Activated naive CD4-positive, alpha-beta T cell treated with anti-CD3 and anti-CD28 coated beads for 36 hours (primary cell): ENCODE data around the gene EML6. TPM values are rescaled to one million over a fixed set of nuclear protein-coding genes. Genes with fewer than 3 reads are reported as not detected.

Experiments used
- CTCF ChIA-PET: fragments of 350-600 bp; sonication (Branson Sonifier 250); formaldehyde crosslinking; loops from one replicate; lab custom pipeline; 2021; ENCODE audit warnings: antibody characterized with exemption; lab: Charles Lee
- DNase-seq: peaks from one replicate; pipeline ENCODE4 v3.0.0-alpha.2; 2020
- H3K27ac Mint-ChIP-seq: one replicate; pipeline ENCODE4 v1.8.0; 2021; ENCODE audit warnings: mild to moderate bottlenecking, mixed read lengths
- H3K27me3 Mint-ChIP-seq: one replicate; pipeline ENCODE4 v1.8.0; 2021; ENCODE audit warnings: low read depth, mixed read lengths
- H3K36me3 Mint-ChIP-seq: one replicate; pipeline ENCODE4 v1.8.0; 2021; ENCODE audit warnings: low read depth, mixed read lengths
- H3K4me1 Mint-ChIP-seq: one replicate; pipeline ENCODE4 v1.8.0; 2021; ENCODE audit warnings: low read depth, mixed read lengths
- H3K4me3 Mint-ChIP-seq: one replicate; pipeline ENCODE4 v1.8.0; 2021; ENCODE audit warnings: mild to moderate bottlenecking, moderate library complexity, mixed read lengths
- H3K9me3 Mint-ChIP-seq: one replicate; pipeline ENCODE4 v1.8.0; 2021; ENCODE audit warnings: mixed read lengths
- intact Hi-C: fragments of 100-400 bp; cut with micrococcal nuclease; formaldehyde crosslinking; loops from one replicate; pipeline ENCODE4 v1.15.1; 2023
- total RNA-seq, 2 experiments: library from RNA; stranded (reverse); gene quantifications; one replicate each; pipeline ENCODE4 v1.2.3, GENCODE V29; 2021

Gene EML6
- total RNA-seq, 2 experiments from 2014 or later = 0.38 to 0.49 TPM

GRCh38 chr2:54912893-54913292, 189.4 kb downstream of the EML6 start:
- Mint-ChIP-seq H3K4me3 (no peak overlapping the region), H3K4me1 (no peaks in the 10 kb centered on the region), H3K9me3 (no peaks in the 10 kb centered on the region), H3K36me3 (no peaks in the 10 kb centered on the region), H3K27me3 (no peaks in the 10 kb centered on the region), H3K27ac (no peak overlapping the region)
- intact Hi-C loops = no loop called here
- CTCF ChIA-PET = no interaction called here
- DNase-seq = no peak

- Mint-ChIP-seq H3K36me3 (no peaks in the 10 kb centered on the region), H3K27me3 (no peaks in the 10 kb centered on the region), H3K27ac (no peak overlapping the region), H3K4me1 (peaks cover 12% of the 10 kb centered on the region), H3K4me3 (no peak overlapping the region), H3K9me3 (no peaks in the 10 kb centered on the region)
- no peak for DNase-seq
- CTCF ChIA-PET = no interaction called here
- intact Hi-C loops = no loop called here
Observed at GRCh38 chr2:54914637-54915036, 191.2 kb downstream of the EML6 start.

GRCh38 chr2:54915101-54915500, 191.6 kb downstream of the EML6 start:
- Mint-ChIP-seq H3K36me3 (no peaks in the 10 kb centered on the region), H3K4me1 (peaks cover 12% of the 10 kb centered on the region), H3K27me3 (no peaks in the 10 kb centered on the region), H3K9me3 (no peaks in the 10 kb centered on the region), H3K27ac (no peak overlapping the region), H3K4me3 (no peak overlapping the region)
- intact Hi-C loops = no loop called here
- CTCF ChIA-PET = no interaction called here
- DNase-seq = no peak

GRCh38 chr2:54916637-54917036, 193.2 kb downstream of the EML6 start:
- Mint-ChIP-seq H3K9me3 (peaks cover 4% of the 10 kb centered on the region), H3K27ac (no peak overlapping the region), H3K27me3 (no peaks in the 10 kb centered on the region), H3K36me3 (no peaks in the 10 kb centered on the region), H3K4me3 (no peak overlapping the region), H3K4me1 (peaks cover 12% of the 10 kb centered on the region)
- intact Hi-C loops = no loop called here
- no peak for DNase-seq
- CTCF ChIA-PET = interaction anchor here (0.8 kb wide), 1 partner anchor 79 kb away, joined by 3 read pairs; no protein-coding TSS in a partner anchor

- DNase-seq = no peak
- H3K27ac Mint-ChIP-seq = no peak overlapping the region
- no peaks in the 10 kb centered on the region for H3K27me3 Mint-ChIP-seq
- peaks cover 12% of the 10 kb centered on the region for H3K4me1 Mint-ChIP-seq
- CTCF ChIA-PET = no interaction called here
- intact Hi-C loops = no loop called here
- no peak overlapping the region for H3K4me3 Mint-ChIP-seq
- no peaks in the 10 kb centered on the region for H3K36me3 Mint-ChIP-seq
- peaks cover 4% of the 10 kb centered on the region for H3K9me3 Mint-ChIP-seq
Observed at GRCh38 chr2:54918647-54919280, 195.3 kb downstream of the EML6 start.

GRCh38 chr2:54920660-54921059, 197.2 kb downstream of the EML6 start:
- H3K36me3 Mint-ChIP-seq = no peaks in the 10 kb centered on the region
- H3K9me3 Mint-ChIP-seq = peaks cover 4% of the 10 kb centered on the region
- no peaks in the 10 kb centered on the region for H3K27me3 Mint-ChIP-seq
- no peak overlapping the region for H3K4me3 Mint-ChIP-seq
- intact Hi-C loops = no loop called here
- DNase-seq = no peak
- CTCF ChIA-PET = interaction anchor here (0.6 to 1.3 kb wide), 2 partner anchors 16 to 21 kb away, joined by 3 to 5 read pairs; no protein-coding TSS in a partner anchor
- peaks cover 12% of the 10 kb centered on the region for H3K4me1 Mint-ChIP-seq
- H3K27ac Mint-ChIP-seq = no peak overlapping the region

- H3K4me3 Mint-ChIP-seq = no peak overlapping the region
- CTCF ChIA-PET = no interaction called here
- H3K36me3 Mint-ChIP-seq = no peaks in the 10 kb centered on the region
- intact Hi-C loops = no loop called here
- no peak for DNase-seq
- peaks cover 6% of the 10 kb centered on the region for H3K4me1 Mint-ChIP-seq
- no peak overlapping the region for H3K27ac Mint-ChIP-seq
- peaks cover 4% of the 10 kb centered on the region for H3K9me3 Mint-ChIP-seq
- no peaks in the 10 kb centered on the region for H3K27me3 Mint-ChIP-seq
Observed at GRCh38 chr2:54924121-54924520, 200.7 kb downstream of the EML6 start.

GRCh38 chr2:54925022-54925421, 201.6 kb downstream of the EML6 start:
- H3K4me3 Mint-ChIP-seq = no peak overlapping the region
- CTCF ChIA-PET = no interaction called here
- H3K27me3 Mint-ChIP-seq = no peaks in the 10 kb centered on the region
- no peak overlapping the region for H3K27ac Mint-ChIP-seq
- DNase-seq = no peak
- H3K36me3 Mint-ChIP-seq = no peaks in the 10 kb centered on the region
- H3K4me1 Mint-ChIP-seq = no peaks in the 10 kb centered on the region
- intact Hi-C loops = no loop called here
- H3K9me3 Mint-ChIP-seq = peaks cover 4% of the 10 kb centered on the region

GRCh38 chr2:54927085-54927750, 203.8 kb downstream of the EML6 start:
- Mint-ChIP-seq H3K4me1 (no peaks in the 10 kb centered on the region), H3K4me3 (no peak overlapping the region), H3K27me3 (no peaks in the 10 kb centered on the region), H3K27ac (no peak overlapping the region), H3K9me3 (no peaks in the 10 kb centered on the region), H3K36me3 (no peaks in the 10 kb centered on the region)
- DNase-seq = no peak
- CTCF ChIA-PET = no interaction called here
- intact Hi-C loops = no loop called here

- Mint-ChIP-seq H3K4me1 (no peaks in the 10 kb centered on the region), H3K36me3 (no peaks in the 10 kb centered on the region), H3K9me3 (no peaks in the 10 kb centered on the region), H3K27me3 (no peaks in the 10 kb centered on the region), H3K4me3 (no peak overlapping the region), H3K27ac (no peak overlapping the region)
- CTCF ChIA-PET = no interaction called here
- intact Hi-C loops = no loop called here
- DNase-seq = no peak
Observed at GRCh38 chr2:54927751-54928615, 204.5 kb downstream of the EML6 start.

GRCh38 chr2:54928719-54929118, 205.3 kb downstream of the EML6 start:
- H3K27ac Mint-ChIP-seq = no peak overlapping the region
- H3K4me1 Mint-ChIP-seq = no peaks in the 10 kb centered on the region
- intact Hi-C loops = no loop called here
- no peak overlapping the region for H3K4me3 Mint-ChIP-seq
- CTCF ChIA-PET = no interaction called here
- H3K27me3 Mint-ChIP-seq = no peaks in the 10 kb centered on the region
- no peak for DNase-seq
- H3K36me3 Mint-ChIP-seq = no peaks in the 10 kb centered on the region
- no peaks in the 10 kb centered on the region for H3K9me3 Mint-ChIP-seq

GRCh38 chr2:54931473-54931872, 208.0 kb downstream of the EML6 start:
- no peak overlapping the region for H3K27ac Mint-ChIP-seq

More at GRCh38 chr2:54931473-54931872, 208.0 kb downstream of the EML6 start:
- CTCF ChIA-PET = no interaction called here
- intact Hi-C loops = no loop called here
- no peaks in the 10 kb centered on the region for H3K36me3 Mint-ChIP-seq
- DNase-seq = no peak
- no peaks in the 10 kb centered on the region for H3K9me3 Mint-ChIP-seq
- H3K4me3 Mint-ChIP-seq = no peak overlapping the region
- no peaks in the 10 kb centered on the region for H3K27me3 Mint-ChIP-seq
- H3K4me1 Mint-ChIP-seq = no peaks in the 10 kb centered on the region
